Measurements from ENCODE around the gene CERS1.
A peak's percentile ranks its signal among the peaks of the same experiment; 100 is the strongest.

CERS1 gene

GRCh38 chr19:18846862-18847548, 49.0 kb downstream of the CERS1 start:
- no peak for TF ChIP-seq EZH2phosphoT487 (IDR thresholded peaks at IDR 0.05; ENCODE audit: borderline replicate concordance, low read length)
- peak; percentile 92 for TF ChIP-seq CTCF (IDR thresholded peaks at IDR 0.05; ENCODE audit: low read depth, low read length, poor library complexity, severe bottlenecking)
- no peak overlapping the region for H3K27ac ChIP-seq (ENCODE audit: low read depth, low read length)
- H3K4me1 ChIP-seq (ENCODE audit: control insufficient read depth, low read length) = peaks cover 37% of the 10 kb centered on the region
- no peaks in the 10 kb centered on the region for H3K9me3 ChIP-seq (ENCODE audit: control insufficient read depth, insufficient read depth, low read length)
- H3K4me3 ChIP-seq (ENCODE audit: low read length) = no peak overlapping the region
- H3F3A ChIP-seq (ENCODE audit: control insufficient read depth, insufficient read depth) = no peaks in the 10 kb centered on the region
- H3K79me2 ChIP-seq (ENCODE audit: control insufficient read depth, low read length) = peaks cover 99% of the 10 kb centered on the region
- no peaks in the 10 kb centered on the region for H3K27me3 ChIP-seq (ENCODE audit: control insufficient read depth, low read length)
- no peaks in the 10 kb centered on the region for H3K9me2 ChIP-seq (replicated peaks; ENCODE audit: control insufficient read depth, low read length)
- peaks cover 76% of the 10 kb centered on the region for H3K36me3 ChIP-seq (ENCODE audit: control insufficient read depth, low read length)
- H3K4me2 ChIP-seq (ENCODE audit: low read length) = no peak overlapping the region
- H4K20me1 ChIP-seq (ENCODE audit: control insufficient read depth, insufficient read depth, low read depth, low read length) = peaks cover 49% of the 10 kb centered on the region

- no peaks in the 10 kb centered on the region for H3K27me3 ChIP-seq (ENCODE audit: control insufficient read depth, low read length)
- H3K9me2 ChIP-seq (replicated peaks; ENCODE audit: control insufficient read depth, low read length) = no peaks in the 10 kb centered on the region
- no peaks in the 10 kb centered on the region for H3K9me3 ChIP-seq (ENCODE audit: control insufficient read depth, insufficient read depth, low read length)
- H3K4me1 ChIP-seq (ENCODE audit: control insufficient read depth, low read length) = peaks cover 48% of the 10 kb centered on the region
- H3K36me3 ChIP-seq (ENCODE audit: control insufficient read depth, low read length) = peaks cover 75% of the 10 kb centered on the region
- H4K20me1 ChIP-seq (ENCODE audit: control insufficient read depth, insufficient read depth, low read depth, low read length) = peaks cover 54% of the 10 kb centered on the region
- H3K4me3 ChIP-seq (ENCODE audit: low read length) = no peak overlapping the region
- TF ChIP-seq EZH2phosphoT487 (IDR thresholded peaks at IDR 0.05; ENCODE audit: borderline replicate concordance, low read length) (no peak), CTCF (IDR thresholded peaks at IDR 0.05; ENCODE audit: low read depth, low read length, poor library complexity, severe bottlenecking) (no peak)
- H3K79me2 ChIP-seq (ENCODE audit: control insufficient read depth, low read length) = peaks cover 99% of the 10 kb centered on the region
- no peak overlapping the region for H3K4me2 ChIP-seq (ENCODE audit: low read length)
- H3F3A ChIP-seq (ENCODE audit: control insufficient read depth, insufficient read depth) = 0 out of 2 replicates have a peak, but pooled peaks cover 2% of the 10 kb centered on the region
- no peak overlapping the region for H3K27ac ChIP-seq (ENCODE audit: low read depth, low read length)
Observed at GRCh38 chr19:18845961-18846360, 50.0 kb downstream of the CERS1 start.

GRCh38 chr19:18844806-18845329, 51.1 kb downstream of the CERS1 start:
- no peak overlapping the region for H3K4me3 ChIP-seq (ENCODE audit: low read length)
- peaks cover 62% of the 10 kb centered on the region for H4K20me1 ChIP-seq (ENCODE audit: control insufficient read depth, insufficient read depth, low read depth, low read length)
- H3K36me3 ChIP-seq (ENCODE audit: control insufficient read depth, low read length) = peaks cover 75% of the 10 kb centered on the region
- H3K4me1 ChIP-seq (ENCODE audit: control insufficient read depth, low read length) = peaks cover 59% of the 10 kb centered on the region
- no peak overlapping the region for H3K27ac ChIP-seq (ENCODE audit: low read depth, low read length)
- H3K4me2 ChIP-seq (ENCODE audit: low read length) = no peak overlapping the region; the same call in 1 of the 2 replicates
- 0 out of 2 replicates have a peak, but pooled peaks cover 2% of the 10 kb centered on the region for H3F3A ChIP-seq (ENCODE audit: control insufficient read depth, insufficient read depth)
- no peaks in the 10 kb centered on the region for H3K9me3 ChIP-seq (ENCODE audit: control insufficient read depth, insufficient read depth, low read length)
- H3K27me3 ChIP-seq (ENCODE audit: control insufficient read depth, low read length) = no peaks in the 10 kb centered on the region
- H3K79me2 ChIP-seq (ENCODE audit: control insufficient read depth, low read length) = peaks cover 100% of the 10 kb centered on the region
- TF ChIP-seq CTCF (IDR thresholded peaks at IDR 0.05; ENCODE audit: low read depth, low read length, poor library complexity, severe bottlenecking) = no peak
- TF ChIP-seq EZH2phosphoT487 (IDR thresholded peaks at IDR 0.05; ENCODE audit: borderline replicate concordance, low read length) = no peak
- no peaks in the 10 kb centered on the region for H3K9me2 ChIP-seq (replicated peaks; ENCODE audit: control insufficient read depth, low read length)

Measured in DOHH2 (cell line).